Spinal cord (tissue), 10 donors: Measurements from ENCODE around the gene ZFR2. TPM values are rescaled to one million over a fixed set of nuclear protein-coding genes. Genes with fewer than 3 reads are reported as not detected.
"Not testable (repeated sequence)": the region's sequence is repeated elsewhere in the genome, so short reads cannot be mapped to it uniquely, and the experiment has no call there.

ENCODE experiments used
- DNase-seq, 6 donors: peaks; one replicate each; pipeline versions ENCODE4 v3.0.0 to v3.0.0-alpha.2; 2013 to 2015; ENCODE audit warnings: low spot score in 6 of 6, low read depth in 4 of 6
- H3K27ac ChIP-seq: one replicate; pipeline ENCODE4 v1.5.1; 2013; ENCODE audit warnings: low read depth, low read length, control low read depth
- H3K27me3 ChIP-seq: one replicate; pipeline ENCODE4 v1.6.1; 2013; ENCODE audit warnings: low read length; ENCODE audit not compliant: control insufficient read depth, insufficient read depth
- H3K36me3 ChIP-seq: one replicate; pipeline ENCODE4 v1.6.1; 2013; ENCODE audit warnings: low read length; ENCODE audit not compliant: control insufficient read depth, insufficient read depth
- H3K4me1 ChIP-seq: one replicate; pipeline ENCODE4 v1.6.1; 2013; ENCODE audit warnings: low read length; ENCODE audit not compliant: control insufficient read depth, insufficient read depth
- H3K4me3 ChIP-seq: one replicate; pipeline ENCODE4 v1.5.1; 2013; ENCODE audit warnings: low read depth, low read length, control low read depth
- H3K9me3 ChIP-seq: one replicate; pipeline ENCODE4 v1.6.1; 2013; ENCODE audit warnings: low read length; ENCODE audit not compliant: control insufficient read depth, insufficient read depth
- WGBS: methylation state at CpG from one replicate; pipeline ENCODE4 v1.1.5; 2013; ENCODE audit warnings: missing lambda C conversion rate; ENCODE audit not compliant: insufficient coverage; 5-methylcytosine and 5-hydroxymethylcytosine counted together
- polyA plus RNA-seq, 2 donors: library from polyadenylated mRNA; unstranded; fragments of 120-200 nt; gene quantifications; one replicate each; pipeline ENCODE4 v1.2.1, GENCODE V29; 2013; ENCODE audit not compliant: insufficient read length in 2 of 2
- total RNA-seq, 2 donors: library from RNA; depleted of rRNA in 1 of 2; stranded (reverse); fragments of 120-200 nt in 1 of 2; fragments of >200 nt in 1 of 2; gene quantifications; one replicate each; pipeline versions ENCODE4 v1.2.3 to v1.2.4, GENCODE V29; 2013 to 2014
- donor health status: healthy.

ZFR2 gene
- total and polyA plus RNA-seq, 4 donors, result 7.7 to 37.6 (median 18.4) TPM

DNA sequence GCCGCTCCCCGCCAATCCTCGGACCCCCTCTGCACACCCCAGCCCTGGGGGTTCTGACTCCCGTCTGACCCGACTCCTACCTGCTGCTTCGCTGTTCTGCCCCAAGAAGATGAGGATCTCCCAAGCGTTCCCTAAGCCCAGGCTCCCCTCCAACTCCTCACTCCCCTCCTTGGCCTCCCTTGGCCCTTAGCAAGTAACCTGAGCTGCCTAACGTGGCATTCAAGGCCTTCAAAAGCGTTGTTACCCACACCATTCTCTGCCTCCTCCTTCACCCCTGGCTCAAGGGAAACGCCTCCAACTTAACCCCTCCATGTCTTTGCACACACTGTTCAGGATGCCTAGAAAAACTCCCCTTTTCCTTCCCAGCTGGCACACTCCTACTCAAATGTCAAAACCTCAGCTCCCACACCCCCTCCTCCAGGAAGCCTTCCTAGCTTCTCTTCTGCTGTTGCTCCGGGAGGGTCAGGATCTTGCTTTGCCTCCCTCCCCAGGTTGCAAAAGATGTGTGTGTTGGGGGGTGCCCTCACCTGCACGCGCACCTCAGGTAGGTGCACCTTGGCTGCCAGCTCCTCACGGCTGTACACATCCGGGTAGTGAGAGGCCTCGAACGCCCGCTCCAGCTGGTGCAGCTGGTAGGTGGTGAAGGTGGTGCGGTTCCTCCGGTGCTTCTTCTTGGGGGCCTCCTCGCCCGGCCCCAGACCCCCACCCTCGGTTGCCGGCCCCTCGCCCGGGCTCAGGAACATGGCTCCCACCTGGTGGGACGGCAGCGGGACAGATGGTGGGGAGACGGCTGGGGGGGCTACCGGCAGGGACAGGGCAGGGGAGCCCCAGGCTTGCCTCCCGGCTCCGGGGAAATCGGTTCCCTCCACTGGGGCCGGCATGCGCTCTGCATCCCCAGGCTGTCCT is 97.6 kb downstream of the ZFR2 start:
- H3K36me3 ChIP-seq, result peaks cover 46% of the 10 kb centered on the region
- no peak overlapping the region for H3K27ac ChIP-seq
- H3K4me3 ChIP-seq, result no peak overlapping the region
- no peaks in the 10 kb centered on the region for H3K4me1 ChIP-seq
- H3K9me3 ChIP-seq, result no peaks in the 10 kb centered on the region
- no peaks in the 10 kb centered on the region for H3K27me3 ChIP-seq
- DNase-seq, result no peak
- WGBS, result 75% methylated on average over 27 of the region's 35 CpGs

DNA sequence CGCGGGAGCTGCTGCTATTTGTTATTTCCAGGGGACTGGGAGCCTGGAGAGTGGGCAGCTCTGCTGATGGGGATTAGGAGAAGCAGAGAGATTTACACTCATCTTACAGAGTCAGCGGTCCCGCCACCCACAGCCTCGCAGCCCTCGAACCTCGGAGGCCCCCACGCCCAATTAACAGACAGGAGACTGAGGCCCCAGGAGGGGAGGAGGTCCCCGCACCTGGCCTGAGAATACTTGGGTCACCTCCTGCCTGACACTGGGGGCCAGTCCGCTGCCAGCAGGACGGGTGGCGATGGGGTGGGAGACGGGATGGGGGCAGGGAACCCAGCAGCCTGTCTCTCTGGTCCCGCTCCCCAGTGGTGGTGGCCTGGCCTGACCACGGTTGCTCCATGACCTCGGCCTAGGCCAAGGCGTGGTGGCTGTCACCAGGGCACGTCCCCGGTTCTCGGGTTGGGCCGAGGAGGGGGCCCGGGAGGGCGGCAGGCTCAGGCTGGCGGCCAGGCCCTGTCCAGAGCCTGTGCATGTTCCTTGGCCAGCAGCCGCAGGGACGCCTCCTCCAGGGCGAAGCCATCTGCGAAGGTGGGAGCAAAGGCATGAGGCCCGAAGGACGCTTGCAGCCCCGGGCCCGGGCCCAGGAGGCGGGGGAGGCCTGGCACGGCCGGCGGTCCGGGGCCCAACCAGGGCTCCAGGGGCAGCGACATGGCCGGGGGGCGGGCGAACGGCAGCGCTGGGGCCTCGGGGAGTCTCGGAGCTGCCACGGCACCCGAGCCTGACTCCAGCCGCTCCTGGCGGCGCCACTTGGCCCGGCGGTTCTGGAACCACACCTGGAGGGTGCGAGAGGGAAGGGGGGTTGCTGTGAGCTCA is 98.5 kb downstream of the ZFR2 start:
- peaks cover 54% of the 10 kb centered on the region for H3K36me3 ChIP-seq
- WGBS, result 79% methylated on average over 52 of the region's 53 CpGs
- no peak overlapping the region for H3K27ac ChIP-seq
- H3K4me3 ChIP-seq, result no peak overlapping the region
- no peaks in the 10 kb centered on the region for H3K4me1 ChIP-seq
- DNase-seq, result no peak
- no peaks in the 10 kb centered on the region for H3K9me3 ChIP-seq
- no peaks in the 10 kb centered on the region for H3K27me3 ChIP-seq

DNA sequence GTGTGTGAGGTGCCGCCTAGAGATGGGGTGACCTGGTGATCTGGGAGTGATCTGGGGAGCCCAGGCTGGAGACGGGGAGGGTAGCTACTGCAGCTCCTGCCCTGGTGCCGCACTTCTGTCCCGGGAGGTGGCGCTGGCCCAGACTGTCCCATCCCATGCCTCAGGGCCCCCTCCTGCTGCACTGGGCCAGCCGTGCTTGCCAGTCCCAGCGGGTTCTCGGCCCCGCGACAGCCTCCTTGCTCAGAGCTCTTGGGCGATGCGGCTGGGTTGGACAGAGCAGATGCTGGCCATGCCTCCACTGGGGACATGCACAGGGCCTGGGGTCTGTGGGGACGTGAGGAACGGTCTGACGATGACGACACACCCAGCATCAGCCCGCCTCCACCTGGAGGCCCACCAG is 99.3 kb downstream of the ZFR2 start:
- 89% methylated on average over 17 of the region's 17 CpGs for WGBS
- Histone ChIP-seq H3K4me3 (no peak overlapping the region), H3K27me3 (no peaks in the 10 kb centered on the region), H3K36me3 (peaks cover 60% of the 10 kb centered on the region), H3K27ac (no peak overlapping the region), H3K4me1 (no peaks in the 10 kb centered on the region), H3K9me3 (no peaks in the 10 kb centered on the region)
- no peak for DNase-seq

DNA sequence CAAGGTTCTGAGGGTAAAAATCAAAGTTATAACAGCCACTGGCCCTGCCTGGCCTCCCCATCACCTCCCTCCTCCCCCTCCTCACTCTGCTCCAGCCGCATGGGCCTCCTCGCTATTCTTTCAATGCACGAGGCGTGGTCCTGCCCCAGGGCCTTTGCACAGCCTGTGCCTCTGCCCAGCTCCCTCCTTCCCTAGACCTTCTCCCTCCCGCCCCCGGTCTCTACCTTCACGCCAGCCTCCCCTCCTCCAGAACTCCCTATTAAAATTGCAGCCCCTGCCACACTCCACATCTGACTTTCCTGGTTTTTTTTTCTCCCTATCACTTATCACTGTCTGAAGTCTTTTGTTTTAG is 100.1 kb downstream of the ZFR2 start:
- no peaks in the 10 kb centered on the region for H3K9me3 ChIP-seq
- no peaks in the 10 kb centered on the region for H3K27me3 ChIP-seq
- no peak overlapping the region for H3K4me3 ChIP-seq
- no peak for DNase-seq
- peaks cover 60% of the 10 kb centered on the region for H3K36me3 ChIP-seq
- no peaks in the 10 kb centered on the region for H3K4me1 ChIP-seq
- 80% methylated on average over 7 of the region's 7 CpGs for WGBS
- H3K27ac ChIP-seq, result no peak overlapping the region

DNA sequence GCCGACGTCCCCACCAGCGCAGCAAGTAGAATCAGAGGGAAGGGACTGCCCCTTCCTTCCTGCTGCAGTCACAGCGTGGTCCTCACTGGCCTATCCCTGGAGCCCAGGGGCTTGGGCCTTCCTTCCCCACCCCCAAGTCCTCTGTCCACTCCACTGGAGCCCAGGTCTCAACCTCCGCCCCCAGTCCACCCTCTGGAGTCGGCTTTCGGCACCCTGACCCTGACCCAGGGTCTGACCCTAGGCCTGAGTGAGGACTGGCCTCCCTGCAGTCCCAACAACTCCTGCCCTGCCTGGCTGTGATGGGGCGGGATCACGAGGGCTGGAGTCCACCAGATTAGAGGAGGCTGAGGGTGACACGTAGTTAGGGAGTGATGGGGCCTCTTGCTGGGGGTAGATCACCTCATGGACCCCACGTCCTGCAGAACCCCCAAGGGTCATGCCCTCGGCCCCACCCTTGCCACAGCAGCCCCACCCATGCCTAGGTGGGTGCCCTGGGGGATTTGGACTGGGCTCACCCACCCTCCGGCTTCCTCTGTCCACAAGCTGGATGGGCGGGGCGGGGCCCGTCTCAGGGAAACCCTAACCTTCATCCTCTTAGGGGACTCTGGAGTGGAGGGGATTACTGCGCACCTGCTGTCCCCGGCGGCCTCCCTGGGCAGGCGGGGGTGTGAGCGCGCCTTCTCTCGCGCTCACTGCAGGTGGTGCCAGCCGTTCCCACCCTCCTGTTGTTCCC is 100.7 kb downstream of the ZFR2 start:
- no peaks in the 10 kb centered on the region for H3K4me1 ChIP-seq
- H3K9me3 ChIP-seq, result no peaks in the 10 kb centered on the region
- H3K27me3 ChIP-seq, result no peaks in the 10 kb centered on the region
- H3K4me3 ChIP-seq, result no peak overlapping the region
- no peak overlapping the region for H3K27ac ChIP-seq
- H3K36me3 ChIP-seq, result peaks cover 60% of the 10 kb centered on the region
- no peak for DNase-seq
- 93% methylated on average over 16 of the region's 25 CpGs for WGBS

DNA sequence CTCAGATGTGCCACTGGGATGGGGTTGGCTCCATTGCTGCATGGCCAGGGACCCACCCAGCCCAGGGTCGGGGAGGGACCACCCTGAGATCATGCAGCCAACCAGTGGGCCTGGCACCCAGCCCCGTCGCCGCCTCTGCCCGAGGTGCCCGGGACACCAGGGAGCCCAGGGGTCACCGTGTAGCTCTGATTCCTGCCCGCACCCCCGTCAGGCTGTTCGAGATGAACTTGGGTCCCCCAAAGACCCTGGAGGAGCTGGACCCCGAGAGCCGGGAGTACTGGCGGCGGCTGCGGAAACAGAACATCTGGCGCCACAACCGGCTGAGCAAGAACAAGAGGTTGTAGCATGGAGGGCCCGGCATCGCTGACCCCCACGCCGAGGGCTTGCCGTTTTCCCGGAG is 101.8 kb downstream of the ZFR2 start:
- 93% methylated on average over 23 of the region's 23 CpGs for WGBS
- H3K4me1 ChIP-seq, result no peaks in the 10 kb centered on the region
- no peaks in the 10 kb centered on the region for H3K27me3 ChIP-seq
- H3K36me3 ChIP-seq, result peaks cover 60% of the 10 kb centered on the region
- H3K27ac ChIP-seq, result no peak overlapping the region
- H3K4me3 ChIP-seq, result no peak overlapping the region
- H3K9me3 ChIP-seq, result no peaks in the 10 kb centered on the region
- DNase-seq, result no peak

DNA sequence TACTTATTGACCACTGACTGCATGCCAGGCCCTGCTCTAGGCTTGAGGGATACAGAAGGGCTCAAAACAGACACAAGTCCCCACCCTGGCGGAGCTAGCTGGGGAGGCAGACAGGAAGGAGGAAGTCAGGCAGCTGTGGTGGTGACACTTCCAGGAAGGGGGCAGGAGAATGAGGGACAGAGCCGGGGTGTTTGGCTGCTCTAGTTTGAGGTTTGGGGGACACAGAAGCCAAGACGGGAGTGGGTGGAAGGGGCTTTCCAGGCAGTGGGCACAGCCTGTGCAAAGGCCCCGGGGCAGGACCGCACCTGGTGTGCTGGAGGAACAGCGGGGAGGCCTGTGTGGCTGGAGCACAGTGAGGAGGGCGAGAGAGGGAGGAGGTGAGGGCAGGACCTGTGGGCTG is 102.3 kb downstream of the ZFR2 start:
- no peak for DNase-seq
- WGBS, result 94% methylated on average over 7 of the region's 7 CpGs
- peaks cover 60% of the 10 kb centered on the region for H3K36me3 ChIP-seq
- H3K4me3 ChIP-seq, result no peak overlapping the region
- H3K27me3 ChIP-seq, result no peaks in the 10 kb centered on the region
- peaks cover 4% of the 10 kb centered on the region for H3K4me1 ChIP-seq
- no peaks in the 10 kb centered on the region for H3K9me3 ChIP-seq
- H3K27ac ChIP-seq, result no peak overlapping the region

DNA sequence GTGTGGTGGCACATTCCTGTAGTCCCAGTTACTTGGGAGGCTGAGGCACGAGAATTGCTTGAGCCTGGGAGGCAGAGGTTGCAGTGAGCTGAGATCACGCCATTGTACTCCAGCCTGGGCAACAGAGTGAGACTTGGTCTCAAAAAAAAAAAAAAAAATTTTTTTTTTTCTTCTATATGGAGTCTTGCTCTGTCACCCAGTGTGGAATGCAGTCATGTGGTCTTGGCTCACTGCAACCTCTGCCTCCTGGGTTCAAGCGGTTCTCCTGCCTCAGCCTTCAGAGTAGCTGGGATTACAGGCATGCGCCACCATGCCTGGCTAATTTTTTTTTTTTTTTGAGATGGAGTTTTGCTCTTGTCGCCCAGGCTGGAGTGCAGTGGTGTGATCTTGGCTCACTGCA is 103.1 kb downstream of the ZFR2 start:
- H3K36me3 ChIP-seq, result peaks cover 56% of the 10 kb centered on the region
- not testable (repeated sequence) for H3K4me1 ChIP-seq, H3K9me3 ChIP-seq, H3K27me3 ChIP-seq, H3K4me3 ChIP-seq, DNase-seq, H3K27ac ChIP-seq
- WGBS, result 100% methylated on average over 2 of the region's 5 CpGs

DNA sequence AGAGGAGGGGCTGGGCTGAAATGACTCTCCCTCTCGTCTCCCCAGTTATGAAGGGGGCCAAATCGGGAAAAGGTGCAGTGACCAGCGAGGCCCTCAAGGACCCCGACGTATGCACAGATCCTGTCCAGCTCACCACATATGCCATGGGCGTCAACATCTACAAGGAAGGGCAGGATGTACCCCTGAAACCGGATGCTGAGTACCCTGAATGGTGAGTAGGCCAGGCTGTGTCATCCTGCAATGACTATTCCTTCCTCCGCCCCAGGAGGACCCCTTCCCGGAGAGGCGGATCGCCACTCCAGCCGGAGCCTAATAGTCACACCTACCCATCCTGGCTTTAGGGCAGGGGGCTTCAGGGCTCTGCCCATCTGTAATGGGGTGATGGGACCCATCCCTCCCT is 103.7 kb downstream of the ZFR2 start:
- Histone ChIP-seq H3K27me3 (no peaks in the 10 kb centered on the region), H3K9me3 (no peaks in the 10 kb centered on the region), H3K4me1 (peaks cover 16% of the 10 kb centered on the region), H3K36me3 (peaks cover 51% of the 10 kb centered on the region), H3K4me3 (no peak overlapping the region), H3K27ac (no peak overlapping the region)
- 94% methylated on average over 6 of the region's 12 CpGs for WGBS
- DNase-seq, result no peak
